HEK293 (cell line): ENCODE data around the gene MORC1.

ENCODE experiments used
- CTCF ChIA-PET: fragments of 350-600 bp; formaldehyde crosslinking; extraction: SDS; loops from one replicate; lab custom pipeline; 2021; ENCODE audit warnings: antibody characterized with exemption; lab: Yijun Ruan, JAX
- POLR2A ChIA-PET: fragments of 300-600 bp; formaldehyde crosslinking; extraction: SDS; loops from one replicate; lab custom pipeline; 2020; ENCODE audit warnings: antibody characterized with exemption, inconsistent platforms; lab: Yijun Ruan, JAX
- H3K27ac ChIP-seq: fragments of 200-500 bp; sonication (Bioruptor generic); 2 replicates; pipeline ENCODE4 v1.5.1; 2014; ENCODE audit warnings: low read depth, low read length, control low read depth, inconsistent platforms; ENCODE audit errors: extremely low read depth
- H3K36me3 ChIP-seq, 2 experiments: fragments of 200-500 bp in 1 of 2; sonication (Bioruptor generic) in 1 of 2; 1 replicate in 1 of 2; 2 replicates in 1 of 2; pipeline ENCODE4 v1.5.1; 2014 to 2017; ENCODE audit warnings: inconsistent platforms in 2 of 2, low read length in 2 of 2; ENCODE audit not compliant: control insufficient read depth in 2 of 2, insufficient read depth in 1 of 2
- H3K4me1 ChIP-seq: fragments of 200-500 bp; sonication (Bioruptor generic); 2 replicates; pipeline ENCODE4 v1.5.1; 2014; ENCODE audit warnings: mild to moderate bottlenecking, low read length, inconsistent platforms; ENCODE audit not compliant: control insufficient read depth, insufficient read depth
- H3K4me3 ChIP-seq: 2 replicates; pipeline ENCODE4 v1.5.1; 2011; ENCODE audit warnings: low read depth, mild to moderate bottlenecking, control low read depth, low read length, moderate library complexity
- H3K9me3 ChIP-seq: fragments of 200-500 bp; sonication (Bioruptor generic); 2 replicates; pipeline ENCODE4 v1.5.1; 2014; ENCODE audit warnings: low read depth, low read length, inconsistent platforms; ENCODE audit not compliant: control insufficient read depth, insufficient read depth
- HOXC10 ChIP-seq: sonication (generic); formaldehyde crosslinking; IDR thresholded peaks from 2 replicates; pipeline ENCODE4 v1.8.1; 2023; ENCODE audit warnings: mild to moderate bottlenecking, missing genetic modification reagents
- MEIS1 ChIP-seq: sonication (generic); formaldehyde crosslinking; IDR thresholded peaks from 2 replicates; pipeline ENCODE4 v1.8.1; 2022; ENCODE audit warnings: missing genetic modification reagents, mild to moderate bottlenecking, borderline replicate concordance
- RBAK ChIP-seq: fragments of 450-650 bp; formaldehyde crosslinking; IDR thresholded peaks from 2 replicates; pipeline ENCODE4 v1.5.1; 2016; ENCODE audit warnings: missing biosample characterization, missing genetic modification characterization
- SCRT2 ChIP-seq: fragments of 450-650 bp; formaldehyde crosslinking; IDR thresholded peaks from 2 replicates; pipeline ENCODE4 v1.5.1; 2016; ENCODE audit warnings: missing biosample characterization, missing genetic modification characterization
- ZBTB1 ChIP-seq: fragments of 450-650 bp; formaldehyde crosslinking; IDR thresholded peaks from 2 replicates; pipeline ENCODE4 v1.5.1; 2016; ENCODE audit warnings: missing biosample characterization, missing genetic modification characterization
- ZBTB20 ChIP-seq: fragments of 450-650 bp; formaldehyde crosslinking; IDR thresholded peaks from 2 replicates; pipeline ENCODE4 v1.5.1; 2016; ENCODE audit warnings: missing biosample characterization, missing genetic modification characterization
- ZBTB21 ChIP-seq: fragments of 450-650 bp; formaldehyde crosslinking; IDR thresholded peaks from 2 replicates; pipeline ENCODE4 v1.5.1; 2017; ENCODE audit warnings: missing biosample characterization, missing genetic modification characterization
- ZNF10 ChIP-seq: fragments of 450-650 bp; formaldehyde crosslinking; IDR thresholded peaks from 2 replicates; pipeline ENCODE4 v1.5.1; 2017; ENCODE audit warnings: missing biosample characterization, missing genetic modification characterization
- ZNF112 ChIP-seq: fragments of 450-650 bp; formaldehyde crosslinking; IDR thresholded peaks from 2 replicates; pipeline ENCODE4 v1.5.0; 2017; ENCODE audit warnings: missing biosample characterization, missing genetic modification characterization
- ZNF138 ChIP-seq: fragments of 450-650 bp; formaldehyde crosslinking; IDR thresholded peaks from 2 replicates; pipeline ENCODE4 v1.5.1; 2016; ENCODE audit warnings: missing biosample characterization, missing genetic modification characterization, borderline replicate concordance
- ZNF157 ChIP-seq: fragments of 450-650 bp; formaldehyde crosslinking; IDR thresholded peaks from 2 replicates; pipeline ENCODE4 v1.5.1; 2016; ENCODE audit warnings: missing biosample characterization, missing genetic modification characterization
- ZNF223 ChIP-seq: fragments of 450-650 bp; formaldehyde crosslinking; IDR thresholded peaks from 2 replicates; pipeline ENCODE4 v1.5.1; 2016; ENCODE audit warnings: missing biosample characterization, missing genetic modification characterization
- ZNF274 ChIP-seq, 2 experiments: fragments of 200-500 bp in 1 of 2; fragments of 450-650 bp in 1 of 2; sonication (Bioruptor generic) in 1 of 2; formaldehyde crosslinking in 1 of 2; IDR thresholded peaks; 2 replicates each; pipeline versions ENCODE4 v1.5.1 to v1.6.1; 2014 to 2016; ENCODE audit warnings: borderline replicate concordance in 1 of 2, inconsistent platforms in 1 of 2, low read length in 1 of 2, missing biosample characterization in 1 of 2, missing genetic modification characterization in 1 of 2
- ZNF341 ChIP-seq: fragments of 450-650 bp; formaldehyde crosslinking; IDR thresholded peaks from 2 replicates; pipeline ENCODE4; 2016; ENCODE audit warnings: low read depth, missing biosample characterization, missing genetic modification characterization
- ZNF354C ChIP-seq: fragments of 450-650 bp; formaldehyde crosslinking; IDR thresholded peaks from 2 replicates; pipeline ENCODE4 v1.5.1; 2016; ENCODE audit warnings: missing biosample characterization, missing genetic modification characterization, low read depth, borderline replicate concordance
- ZNF433 ChIP-seq: fragments of 450-650 bp; formaldehyde crosslinking; IDR thresholded peaks from 2 replicates; pipeline ENCODE4 v1.5.1; 2016; ENCODE audit warnings: missing biosample characterization, missing genetic modification characterization, low read depth
- ZNF48 ChIP-seq: fragments of 450-650 bp; formaldehyde crosslinking; IDR thresholded peaks from 2 replicates; pipeline ENCODE4 v1.5.1; 2016; ENCODE audit warnings: missing biosample characterization, missing genetic modification characterization
- ZNF510 ChIP-seq: fragments of 450-650 bp; formaldehyde crosslinking; IDR thresholded peaks from 2 replicates; pipeline ENCODE4 v1.5.1; 2018; ENCODE audit warnings: mild to moderate bottlenecking, missing genetic modification characterization, missing biosample characterization; ENCODE audit not compliant: insufficient replicate concordance
- ZNF530 ChIP-seq: fragments of 450-650 bp; formaldehyde crosslinking; IDR thresholded peaks from 2 replicates; pipeline ENCODE4 v1.5.1; 2016; ENCODE audit warnings: low read depth, missing biosample characterization, missing genetic modification characterization
- ZNF544 ChIP-seq: fragments of 450-650 bp; formaldehyde crosslinking; IDR thresholded peaks from 2 replicates; pipeline ENCODE4 v1.5.0; 2017; ENCODE audit warnings: missing biosample characterization, missing genetic modification characterization
- ZNF624 ChIP-seq: fragments of 450-650 bp; formaldehyde crosslinking; IDR thresholded peaks from 2 replicates; pipeline ENCODE4 v1.5.1; 2017; ENCODE audit warnings: missing biosample characterization, missing genetic modification characterization
- ZNF654 ChIP-seq: fragments of 450-650 bp; formaldehyde crosslinking; IDR thresholded peaks from 2 replicates; pipeline ENCODE4 v1.5.1; 2016; ENCODE audit warnings: low read depth, missing biosample characterization, missing genetic modification characterization
- ZNF677 ChIP-seq: fragments of 450-650 bp; IDR thresholded peaks from 2 replicates; pipeline ENCODE4 v1.5.0; 2018; ENCODE audit warnings: missing biosample characterization, mild to moderate bottlenecking, missing genetic modification characterization, moderate library complexity
- ZNF768 ChIP-seq: fragments of 450-650 bp; formaldehyde crosslinking; IDR thresholded peaks from 2 replicates; pipeline ENCODE4 v1.5.1; 2018; ENCODE audit warnings: missing biosample characterization, mild to moderate bottlenecking, missing genetic modification characterization
- ZNF776 ChIP-seq: fragments of 450-650 bp; formaldehyde crosslinking; IDR thresholded peaks from 2 replicates; pipeline ENCODE4 v1.5.0; 2017; ENCODE audit warnings: missing biosample characterization, missing genetic modification characterization, borderline replicate concordance
- TF ChIP-seq, protein P1 (sequence below): fragments of 450-650 bp; formaldehyde crosslinking; IDR thresholded peaks from 2 replicates; pipeline ENCODE4 v1.5.1; 2016; ENCODE audit warnings: missing biosample characterization, missing genetic modification characterization

MORC1 gene

DNA sequence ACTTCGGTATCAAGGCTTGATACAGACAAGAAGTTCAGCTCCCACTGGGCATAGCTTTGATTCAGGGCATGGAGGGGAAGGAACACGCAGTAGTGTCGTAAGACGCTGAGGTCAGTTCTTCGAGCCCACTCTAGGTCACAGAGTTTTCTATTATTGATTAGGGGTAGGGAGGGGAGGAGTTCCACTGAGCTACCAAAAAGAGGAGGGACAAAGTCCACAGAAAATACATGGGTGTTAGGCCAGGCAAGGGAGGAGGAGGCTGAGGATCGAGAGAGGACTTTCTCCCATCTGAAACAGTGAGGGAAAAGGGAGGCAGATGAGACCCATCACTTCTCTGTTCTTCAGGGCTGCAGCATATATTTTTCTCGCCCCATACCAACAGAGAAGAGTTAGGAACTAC is 89.2 kb downstream of the MORC1 start:
- no peaks in the 10 kb centered on the region for H3K9me3 ChIP-seq
- H3K36me3 ChIP-seq: no peaks in the 10 kb centered on the region
- H3K4me1 ChIP-seq: no peaks in the 10 kb centered on the region
- no peak for TF ChIP-seq ZNF10 (tag by site-specific recombination)
- no peak for TF ChIP-seq ZNF223 (tag by site-specific recombination)
- TF ChIP-seq ZNF341 (tag by site-specific recombination): no peak
- TF ChIP-seq ZNF510 (tag by site-specific recombination): no peak
- TF ChIP-seq, protein P1, sequence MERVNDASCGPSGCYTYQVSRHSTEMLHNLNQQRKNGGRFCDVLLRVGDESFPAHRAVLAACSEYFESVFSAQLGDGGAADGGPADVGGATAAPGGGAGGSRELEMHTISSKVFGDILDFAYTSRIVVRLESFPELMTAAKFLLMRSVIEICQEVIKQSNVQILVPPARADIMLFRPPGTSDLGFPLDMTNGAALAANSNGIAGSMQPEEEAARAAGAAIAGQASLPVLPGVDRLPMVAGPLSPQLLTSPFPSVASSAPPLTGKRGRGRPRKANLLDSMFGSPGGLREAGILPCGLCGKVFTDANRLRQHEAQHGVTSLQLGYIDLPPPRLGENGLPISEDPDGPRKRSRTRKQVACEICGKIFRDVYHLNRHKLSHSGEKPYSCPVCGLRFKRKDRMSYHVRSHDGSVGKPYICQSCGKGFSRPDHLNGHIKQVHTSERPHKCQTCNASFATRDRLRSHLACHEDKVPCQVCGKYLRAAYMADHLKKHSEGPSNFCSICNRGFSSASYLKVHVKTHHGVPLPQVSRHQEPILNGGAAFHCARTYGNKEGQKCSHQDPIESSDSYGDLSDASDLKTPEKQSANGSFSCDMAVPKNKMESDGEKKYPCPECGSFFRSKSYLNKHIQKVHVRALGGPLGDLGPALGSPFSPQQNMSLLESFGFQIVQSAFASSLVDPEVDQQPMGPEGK (tag by site-specific recombination): no peak
- no peak for TF ChIP-seq ZNF776
- no peak for TF ChIP-seq ZNF677 (tag by site-specific recombination)
- no peak for TF ChIP-seq HOXC10 (CRISPR knock-in tag)
- no peak for TF ChIP-seq ZBTB1
- no peak for TF ChIP-seq ZNF433 (tag by site-specific recombination)
- no peak overlapping the region for H3K27ac ChIP-seq
- ChIA-PET CTCF (interaction anchor here (0.6 kb wide), 1 partner anchor 1352 kb away, joined by 3 read pairs; no protein-coding TSS in a partner anchor), POLR2A (no interaction called here)
- no peak overlapping the region for H3K4me3 ChIP-seq

DNA sequence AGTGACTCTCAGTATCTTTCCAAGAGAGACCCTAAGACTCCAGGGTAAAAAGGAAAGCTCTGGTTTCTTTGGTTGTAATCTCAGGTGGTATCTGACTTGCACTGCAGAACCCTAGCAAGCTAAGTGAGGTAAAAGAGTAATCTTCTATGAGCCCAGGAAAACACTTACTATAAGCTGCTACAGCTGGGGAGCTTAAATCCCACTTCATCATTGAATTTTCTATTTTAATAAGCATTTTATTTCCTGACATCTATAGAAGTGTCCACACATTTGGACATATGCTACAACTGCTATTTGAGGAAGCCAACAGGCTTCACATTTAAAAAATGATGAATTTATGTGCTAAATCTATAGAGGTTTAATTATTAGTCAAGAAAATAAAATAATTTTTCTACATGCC is 91.1 kb downstream of the MORC1 start:
- H3K36me3 ChIP-seq: no peaks in the 10 kb centered on the region
- no peaks in the 10 kb centered on the region for H3K4me1 ChIP-seq
- no peak for TF ChIP-seq ZNF654 (tag by site-specific recombination)
- TF ChIP-seq ZNF624 (tag by site-specific recombination): no peak
- no peak for TF ChIP-seq ZNF48 (tag by site-specific recombination)
- TF ChIP-seq ZNF768 (tag by site-specific recombination): no peak
- no peak for TF ChIP-seq RBAK
- TF ChIP-seq MEIS1 (CRISPR knock-in tag): no peak
- no peak for TF ChIP-seq ZNF157
- TF ChIP-seq ZNF112: no peak
- TF ChIP-seq ZBTB20 (tag by site-specific recombination): no peak
- no peak for TF ChIP-seq ZNF138 (tag by site-specific recombination)
- no peak for TF ChIP-seq ZBTB1
- TF ChIP-seq ZNF274 (IDR thresholded peaks at IDR 0.05; ENCODE audit: low read length): no peak
- no peak for TF ChIP-seq ZNF274 (tag by site-specific recombination; IDR thresholded peaks at IDR 0.05; ENCODE audit: borderline replicate concordance)
- H3K4me3 ChIP-seq: no peak overlapping the region
- no peaks in the 10 kb centered on the region for H3K9me3 ChIP-seq
- ChIA-PET CTCF (no interaction called here), POLR2A (no interaction called here)
- H3K27ac ChIP-seq: no peak overlapping the region

DNA sequence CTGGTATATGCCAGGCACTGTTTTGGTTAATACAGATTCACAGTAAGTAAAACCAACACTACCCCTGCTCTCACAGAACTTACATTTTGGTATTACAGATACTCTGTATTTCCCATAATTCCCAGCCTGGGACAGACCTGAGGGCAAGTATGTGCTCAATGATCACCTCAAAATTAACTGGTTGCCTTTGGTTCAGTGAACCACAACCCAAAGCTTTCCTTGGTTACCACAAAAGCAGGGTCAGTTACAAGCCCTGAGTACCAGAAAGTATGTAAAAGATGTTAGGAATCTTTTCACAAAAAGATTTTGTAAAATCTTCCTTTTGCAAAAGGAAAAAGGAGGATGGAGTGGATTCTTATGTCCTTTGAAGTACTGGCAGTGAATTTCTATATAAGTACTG is 92.0 kb downstream of the MORC1 start:
- no peaks in the 10 kb centered on the region for H3K4me1 ChIP-seq
- no peaks in the 10 kb centered on the region for H3K9me3 ChIP-seq
- no peak overlapping the region for H3K27ac ChIP-seq
- no peak overlapping the region for H3K4me3 ChIP-seq
- TF ChIP-seq SCRT2: no peak
- no peak for TF ChIP-seq ZBTB21 (tag by site-specific recombination)
- no peak for TF ChIP-seq ZNF354C (tag by site-specific recombination)
- no peak for TF ChIP-seq ZNF544 (tag by site-specific recombination)
- no peak for TF ChIP-seq ZNF530
- H3K36me3 ChIP-seq: no peaks in the 10 kb centered on the region
- ChIA-PET POLR2A (no interaction called here), CTCF (interaction anchor here (0.5 to 0.7 kb wide), 3 partner anchors 114 to 677 kb away, joined by 3 to 5 read pairs (median 4); no protein-coding TSS in a partner anchor)
